GM18907 (cell line): ENCODE data around the gene DPYD.
"Not testable (repeated sequence)": the region's sequence is repeated elsewhere in the genome, so short reads cannot be mapped to it uniquely, and the experiment has no call there.

Experiments
- ATAC-seq: cut with Tn5 transposase; IDR thresholded peaks from one replicate; pipeline ENCODE4 v1.9.1; 2021; ENCODE audit warnings: mild to moderate bottlenecking, moderate library complexity; ENCODE audit not compliant: unreplicated experiment

Gene DPYD

DNA sequence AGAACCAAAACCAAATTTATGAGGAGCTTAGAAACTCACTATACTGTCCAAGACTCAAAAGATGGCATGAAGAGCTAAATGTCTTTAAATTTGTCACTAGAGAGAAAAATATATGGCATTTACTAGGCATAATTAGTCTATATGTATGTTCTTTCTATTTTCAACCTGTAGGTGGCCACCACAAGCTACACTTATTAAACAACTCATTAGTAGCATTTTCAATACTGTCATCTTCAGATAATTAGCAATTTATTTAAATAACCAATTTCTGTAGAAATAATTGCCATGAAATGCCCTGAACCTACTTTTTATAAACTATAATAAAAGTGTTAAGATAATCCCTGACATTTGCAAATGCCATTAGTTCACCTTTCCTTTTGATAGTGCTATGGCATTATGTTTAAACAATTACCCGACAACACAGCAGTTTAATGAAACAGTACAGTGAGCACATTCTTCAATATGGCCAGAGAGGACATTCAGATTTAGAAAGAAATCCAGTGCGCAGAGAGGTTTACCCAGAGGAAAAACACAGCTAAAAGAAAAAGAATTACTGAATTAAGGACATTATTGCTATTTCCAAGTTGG is 676.8 kb downstream of the DPYD start:
- peak; percentile 69 for ATAC-seq

DNA sequence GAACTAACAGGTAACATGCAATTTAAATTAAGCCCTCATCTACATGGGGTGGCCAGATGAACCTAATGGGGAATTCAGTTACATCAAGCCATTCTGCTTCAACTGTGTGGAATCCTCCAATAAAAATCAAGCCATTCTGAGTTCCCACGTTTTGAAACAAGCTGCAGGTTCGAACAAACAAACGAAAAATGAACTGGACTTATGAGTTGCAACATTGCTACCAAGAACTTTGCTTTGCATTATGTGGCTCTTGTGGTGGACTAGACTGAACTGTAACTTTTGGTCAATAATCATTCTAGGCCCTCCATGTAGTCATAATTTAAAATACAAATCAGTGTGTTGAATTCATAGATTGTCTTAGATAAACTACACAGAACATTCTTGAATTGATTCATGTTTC is 682.0 kb downstream of the DPYD start:
- no peak for ATAC-seq

DNA sequence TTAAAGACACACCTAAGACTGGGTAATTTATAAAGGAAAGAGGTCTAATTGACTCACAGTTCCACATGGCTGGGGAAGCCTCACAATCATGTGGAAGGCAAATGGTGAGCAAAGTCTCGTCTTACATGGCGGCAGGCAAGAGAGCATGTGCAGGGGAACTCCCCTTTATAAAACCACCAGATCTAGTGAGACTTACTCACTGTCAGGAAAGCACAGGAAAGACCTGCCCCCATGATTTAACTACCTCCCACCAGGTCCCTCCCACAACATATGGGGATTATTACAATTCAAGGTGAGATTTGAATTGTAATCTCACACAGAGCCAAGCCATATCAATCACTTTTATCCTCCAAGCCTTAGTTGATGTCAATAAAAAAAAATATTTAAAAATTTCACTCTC is 689.5 kb downstream of the DPYD start:
- ATAC-seq: not testable (repeated sequence)

DNA sequence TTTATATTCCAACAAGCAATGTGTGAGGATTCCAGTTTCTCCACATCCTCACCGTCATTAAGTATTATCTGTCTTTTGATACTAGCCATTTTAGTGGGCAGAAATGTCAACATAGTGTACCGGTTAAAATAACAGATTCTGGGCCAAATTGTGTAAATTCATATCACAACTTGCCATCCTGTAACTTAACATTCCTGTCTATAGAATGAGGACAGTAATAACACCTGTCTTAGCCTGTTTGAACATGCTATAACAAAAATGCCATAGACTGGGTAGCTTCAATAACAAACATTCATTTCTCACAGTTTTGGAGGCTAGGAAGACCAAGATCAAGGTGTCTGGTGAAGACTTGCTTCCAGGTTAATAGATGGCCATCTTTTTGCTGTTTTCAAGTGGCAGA is 708.2 kb downstream of the DPYD start:
- ATAC-seq: no peak

DNA sequence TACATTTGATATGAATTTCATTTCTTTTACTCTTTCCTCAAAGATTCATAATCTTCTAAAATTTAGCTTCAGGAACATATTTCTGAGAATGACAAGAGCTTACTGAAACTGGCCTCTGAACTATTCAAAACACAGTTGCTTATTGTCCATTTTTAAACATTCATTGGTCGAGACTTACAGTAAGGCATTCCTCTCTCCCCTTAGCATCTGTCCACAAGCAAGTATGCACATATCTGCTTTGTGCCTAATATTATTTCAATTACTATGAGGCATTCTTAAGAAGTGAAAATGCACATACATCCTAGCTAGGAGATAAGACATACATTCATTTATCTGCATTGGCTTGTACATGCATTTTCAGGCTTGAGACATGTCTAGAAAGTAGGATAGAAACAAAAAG is 710.5 kb downstream of the DPYD start:
- ATAC-seq: no peak

DNA sequence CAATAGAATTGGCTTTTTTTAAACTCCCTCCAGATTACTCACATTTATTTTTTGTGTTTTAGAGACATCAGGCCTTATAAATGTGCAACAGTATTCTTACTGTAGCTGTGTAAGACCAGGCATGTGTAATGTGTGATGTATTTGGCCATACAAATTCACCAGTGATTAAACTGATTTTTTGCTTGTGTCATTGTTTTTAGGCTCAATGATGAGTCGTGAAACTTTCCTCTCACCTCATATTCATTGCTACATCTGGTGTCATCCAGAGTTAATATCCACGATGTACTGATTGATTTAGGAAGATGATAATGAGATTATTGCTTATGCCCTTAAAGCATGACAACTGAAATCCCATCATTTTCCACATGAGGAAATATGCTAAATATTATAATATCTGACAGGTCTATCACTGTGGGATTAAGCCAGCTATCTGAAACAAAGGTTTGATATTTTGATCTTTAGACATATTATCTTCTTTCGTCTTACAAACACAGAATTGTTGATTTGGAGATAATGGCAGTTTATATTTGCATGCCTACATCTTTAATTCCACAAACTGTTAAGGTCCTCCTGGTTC is 711.4 kb downstream of the DPYD start:
- ATAC-seq: no peak

DNA sequence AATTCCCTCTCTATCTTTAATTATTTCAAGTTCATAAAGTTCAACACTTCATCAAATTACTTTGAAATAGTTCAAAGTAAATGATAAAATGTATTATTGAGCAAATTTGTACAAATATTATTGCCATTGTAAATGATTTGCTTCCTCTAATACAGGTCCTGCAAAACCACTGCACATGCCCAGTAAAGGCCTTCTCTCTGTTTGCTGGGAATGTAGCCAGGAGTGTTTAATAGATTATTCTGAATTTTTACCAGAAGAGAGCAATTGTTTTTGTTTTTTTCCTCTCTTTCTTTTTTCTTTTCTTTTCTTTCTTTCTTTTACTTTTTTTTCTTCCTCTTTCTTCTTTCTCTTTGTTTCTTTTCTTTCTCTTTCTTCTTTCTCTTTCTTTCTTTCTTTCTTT is 713.0 kb downstream of the DPYD start:
- ATAC-seq: no peak

DNA sequence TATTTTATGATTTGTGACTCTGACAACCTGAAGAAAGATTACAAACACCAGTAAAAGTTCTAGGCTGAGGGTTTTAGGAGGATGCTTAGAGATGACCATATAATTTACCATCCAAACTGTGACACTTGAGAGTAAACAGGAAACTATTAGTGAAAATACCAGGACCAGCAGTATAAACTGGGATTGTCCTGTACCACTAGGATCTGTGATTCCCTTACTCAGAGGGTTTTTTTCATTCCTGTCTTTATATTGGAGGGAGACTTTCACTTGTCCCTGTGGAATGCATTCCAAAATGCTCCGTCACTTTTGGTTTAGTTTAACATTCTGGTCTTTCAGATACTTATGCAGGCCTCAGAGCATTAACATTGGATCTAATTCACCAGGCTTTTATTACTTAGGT is 716.4 kb downstream of the DPYD start:
- no peak for ATAC-seq

DNA sequence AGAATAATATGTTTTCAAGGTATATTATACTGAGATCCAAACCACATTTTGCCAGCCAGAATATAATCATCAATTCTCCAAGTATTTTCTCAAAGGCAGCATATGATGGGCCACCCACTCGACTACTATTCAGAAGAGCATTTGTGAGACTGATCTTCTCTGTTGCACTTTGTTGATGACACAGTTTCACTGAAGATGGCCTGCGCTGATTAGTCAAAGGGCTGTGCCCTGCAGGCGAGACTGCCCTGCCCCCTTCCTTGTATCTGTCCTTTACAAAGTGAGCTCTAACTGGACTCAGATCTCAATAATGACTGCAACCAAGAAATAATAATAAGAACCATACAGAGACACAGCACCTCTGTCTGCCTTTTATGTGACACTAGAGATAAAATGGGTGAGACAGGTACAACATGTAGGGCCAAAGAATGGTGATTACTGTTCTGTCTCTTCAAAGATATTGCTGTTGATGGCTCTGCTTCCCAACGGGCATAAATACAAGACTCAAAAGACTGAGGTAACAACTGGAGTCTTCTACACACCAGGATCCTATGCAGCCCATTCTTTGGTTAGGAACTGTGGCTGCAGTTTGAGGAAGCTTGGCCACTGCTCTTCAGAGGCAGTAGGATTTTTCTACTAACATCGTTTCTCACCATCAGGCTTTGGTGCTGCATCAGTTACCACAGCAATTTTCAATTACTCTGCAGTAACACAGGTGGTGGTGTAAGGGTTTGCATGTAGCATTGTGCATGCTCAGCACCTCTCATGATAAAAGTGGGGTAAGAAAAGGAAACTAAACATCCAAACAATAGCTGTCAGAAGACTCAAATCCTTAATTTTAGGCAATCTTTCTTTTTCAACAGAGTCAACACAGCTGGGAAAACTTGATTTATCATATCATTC is 718.1 kb downstream of the DPYD start:
- no peak for ATAC-seq

DNA sequence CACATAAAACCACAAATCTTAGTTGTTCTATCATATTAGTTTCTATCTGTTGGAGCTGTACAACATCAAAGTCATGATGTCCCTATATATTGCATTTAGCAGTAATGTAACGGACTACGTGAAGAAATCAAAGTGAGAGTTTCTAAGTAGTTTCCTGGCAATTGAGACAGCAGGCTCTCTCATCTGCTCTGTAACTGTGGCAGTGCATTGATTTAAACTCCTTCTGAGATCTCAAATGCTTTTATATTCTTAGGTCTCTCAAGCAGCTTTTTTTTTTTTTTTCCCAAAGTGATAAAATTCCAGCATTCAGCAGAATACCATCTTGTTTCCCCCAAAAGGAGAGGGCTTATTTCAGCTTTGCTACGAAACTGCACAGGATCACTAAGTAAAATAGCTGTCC is 719.2 kb downstream of the DPYD start:
- no peak for ATAC-seq

DNA sequence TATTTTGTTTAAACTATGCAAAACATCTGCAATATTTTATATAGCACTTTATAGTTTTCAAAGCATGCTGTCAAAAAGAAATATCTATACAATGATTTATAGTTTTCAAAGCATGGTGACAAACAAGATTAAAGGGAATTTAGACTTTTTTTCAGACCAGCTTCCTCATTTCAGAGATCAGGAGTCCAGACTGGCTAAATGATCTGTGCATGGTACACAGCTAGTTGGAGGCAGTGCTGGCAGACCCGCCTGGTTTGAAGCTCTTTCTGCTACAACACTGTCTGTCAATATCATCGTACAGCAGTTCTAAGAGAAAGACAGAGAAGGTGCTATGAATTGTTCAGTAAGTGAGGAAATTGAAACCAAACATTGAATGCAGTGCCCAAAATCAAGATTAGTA is 720.2 kb downstream of the DPYD start:
- ATAC-seq: no peak

DNA sequence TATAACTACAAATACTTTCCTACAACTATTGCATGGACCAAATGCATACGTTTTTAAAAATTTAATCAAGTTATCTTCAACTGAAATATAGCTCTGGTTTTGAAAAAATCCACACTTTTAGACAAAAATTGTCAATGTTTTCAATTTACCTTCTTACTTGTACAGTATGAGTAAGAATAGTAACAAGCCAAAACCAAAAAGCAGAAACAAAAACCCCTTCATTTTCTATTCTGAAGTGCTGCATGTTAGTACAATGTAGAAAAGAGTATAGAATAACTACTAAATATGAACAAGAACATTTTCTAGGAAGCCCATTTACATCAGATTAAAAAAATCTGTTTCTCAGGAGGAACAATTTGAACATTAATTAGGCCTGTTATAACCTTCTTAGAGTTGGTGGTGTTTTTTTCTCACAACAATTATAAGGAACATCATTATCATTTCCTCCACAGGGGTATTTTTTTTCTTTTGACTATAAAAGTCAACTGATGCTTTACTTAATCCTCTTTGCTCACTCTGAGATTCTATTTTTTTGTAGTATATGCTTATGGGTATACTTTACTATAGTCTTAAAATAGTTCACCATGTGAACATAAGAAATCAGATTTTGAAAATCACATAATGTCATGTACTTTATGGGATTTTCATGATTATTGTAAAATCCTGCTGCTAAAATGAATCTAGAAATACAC is 723.9 kb downstream of the DPYD start:
- no peak for ATAC-seq

DNA sequence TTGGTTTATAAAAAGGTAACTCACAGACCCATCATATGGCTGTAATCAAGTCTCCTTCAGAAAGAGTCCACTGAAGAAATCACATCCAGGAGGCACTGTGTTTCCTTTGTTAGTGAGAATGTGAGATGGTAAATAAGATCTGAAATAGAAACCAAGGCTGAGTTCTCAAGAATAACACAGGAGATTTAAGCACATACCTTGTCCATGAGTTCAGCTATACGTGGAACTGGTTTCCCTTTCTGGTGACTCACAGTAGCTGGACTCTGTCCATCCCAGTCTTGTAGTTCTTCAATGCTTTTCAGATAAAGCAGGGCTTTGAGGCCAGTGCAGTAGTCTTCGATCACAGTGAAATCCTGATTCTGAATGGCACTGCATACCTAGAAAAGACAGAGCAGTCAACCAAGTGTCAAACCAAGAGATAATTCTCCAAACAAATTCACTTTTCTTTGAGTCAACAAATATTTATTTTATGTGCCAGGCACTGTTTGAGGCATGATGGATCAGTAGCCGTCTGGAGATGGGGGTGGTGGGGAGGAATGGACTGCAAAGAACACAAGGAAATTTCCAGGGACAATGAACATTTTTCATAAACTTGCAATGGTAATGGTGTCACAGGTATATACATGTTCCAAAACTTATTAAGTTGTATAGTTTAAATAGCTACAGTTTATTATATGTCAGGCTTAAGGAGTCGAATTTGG is 727.8 kb downstream of the DPYD start:
- no peak for ATAC-seq

DNA sequence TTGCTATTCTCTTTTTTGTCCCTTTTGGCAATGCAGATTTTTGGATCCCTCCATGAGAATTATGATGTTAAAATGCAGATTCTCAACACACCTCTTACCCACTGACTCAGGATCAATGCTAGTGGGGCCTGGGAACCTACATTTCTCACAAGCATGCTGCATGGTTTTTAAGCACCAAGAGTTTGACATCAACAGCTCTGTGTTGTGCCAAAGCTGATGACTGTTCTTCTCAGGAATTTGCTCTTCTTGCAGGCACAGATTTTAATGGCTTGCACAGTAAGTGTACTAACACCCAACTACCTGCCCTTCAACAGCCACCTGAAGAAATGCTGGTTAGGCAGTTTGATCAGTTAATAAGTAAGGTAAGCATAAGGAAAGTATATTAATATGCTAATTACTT is 730.5 kb downstream of the DPYD start:
- ATAC-seq: no peak

DNA sequence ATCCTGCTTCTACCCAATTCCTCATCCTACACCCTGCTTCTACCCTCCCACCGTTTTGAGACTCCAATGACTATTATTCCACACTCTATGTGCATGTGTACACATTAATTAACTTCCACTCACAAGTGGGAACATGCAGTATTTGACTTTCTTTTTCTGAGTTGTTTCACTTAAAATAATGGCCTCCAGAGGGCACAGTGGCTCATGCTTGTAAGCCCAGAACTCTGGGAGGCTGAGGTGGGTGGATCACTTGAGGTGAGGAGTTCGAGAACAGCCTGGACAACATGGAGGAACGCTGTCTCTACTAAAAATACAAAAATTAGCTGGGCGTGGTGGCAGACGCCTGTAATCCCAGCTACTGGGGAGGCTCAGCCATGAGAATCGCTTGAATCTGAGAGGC is 734.5 kb downstream of the DPYD start:
- no peak for ATAC-seq

DNA sequence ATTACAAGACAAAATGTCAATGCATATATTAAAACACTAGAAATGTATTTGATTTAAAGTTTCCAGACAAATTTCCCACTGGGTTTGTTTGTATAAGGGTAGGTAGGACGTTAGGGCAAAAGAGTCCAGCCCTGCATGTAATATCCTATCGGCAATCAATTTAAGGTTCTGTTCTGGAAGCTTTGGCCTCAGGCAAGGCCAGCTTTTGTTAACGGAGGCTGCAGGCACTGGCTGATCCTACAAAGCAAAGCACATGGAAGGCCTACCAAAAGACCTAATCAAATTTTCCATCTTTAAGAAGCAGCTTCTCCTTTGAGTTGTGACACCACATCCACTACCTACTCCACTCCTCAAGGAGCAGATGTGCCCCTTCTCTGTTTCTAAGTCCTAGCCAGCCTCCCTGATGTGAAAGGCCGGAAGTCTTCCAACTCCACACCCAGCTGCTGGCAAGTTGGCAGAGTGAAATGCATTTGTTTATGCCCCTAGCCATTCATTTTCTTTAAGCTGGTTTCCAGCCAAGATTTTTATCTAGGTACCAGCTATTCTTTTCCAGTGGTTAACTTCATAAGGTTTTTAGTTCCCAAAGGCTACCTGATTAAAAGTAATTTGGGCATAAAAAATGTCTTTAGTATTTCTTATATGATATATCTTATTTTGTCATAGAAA is 746.7 kb downstream of the DPYD start:
- ATAC-seq: no peak

DNA sequence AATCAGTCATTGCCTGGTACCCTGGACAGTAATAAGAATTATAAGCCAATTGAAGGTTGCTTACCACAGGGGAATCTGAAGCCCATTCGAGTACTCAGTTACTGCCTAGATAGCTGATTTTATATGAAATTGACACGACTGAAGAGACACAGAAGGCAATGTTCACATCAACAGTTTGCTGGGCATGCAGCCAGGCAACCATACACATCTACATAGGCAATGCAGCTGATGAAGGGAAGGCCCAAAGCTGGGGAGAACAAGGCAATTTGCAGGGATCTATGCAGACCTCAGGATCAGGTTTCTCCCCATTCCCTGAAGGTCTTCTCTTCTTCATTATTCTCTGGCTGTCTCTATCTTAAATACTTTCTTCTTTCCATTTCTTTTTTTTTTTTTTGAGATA is 750.5 kb downstream of the DPYD start:
- ATAC-seq: no peak

DNA sequence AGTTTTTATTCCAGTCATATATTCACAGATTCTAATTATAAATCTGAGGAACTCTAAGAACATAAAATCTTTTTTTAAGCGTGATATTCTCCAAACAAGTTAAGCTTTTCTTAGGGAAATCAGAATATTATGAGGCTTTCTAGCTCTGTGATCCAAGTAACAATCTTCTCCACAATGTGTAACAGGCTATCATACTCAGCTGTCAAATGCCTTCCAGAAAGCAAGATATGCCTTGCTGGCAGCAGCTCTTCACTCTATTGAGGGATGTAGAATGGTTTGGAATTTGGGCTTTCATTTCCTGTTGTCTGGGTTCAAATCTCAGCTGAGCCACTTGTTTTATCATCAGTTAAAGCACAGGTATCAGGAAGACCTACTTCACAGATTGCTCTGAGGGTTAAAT is 752.8 kb downstream of the DPYD start:
- no peak for ATAC-seq

DNA sequence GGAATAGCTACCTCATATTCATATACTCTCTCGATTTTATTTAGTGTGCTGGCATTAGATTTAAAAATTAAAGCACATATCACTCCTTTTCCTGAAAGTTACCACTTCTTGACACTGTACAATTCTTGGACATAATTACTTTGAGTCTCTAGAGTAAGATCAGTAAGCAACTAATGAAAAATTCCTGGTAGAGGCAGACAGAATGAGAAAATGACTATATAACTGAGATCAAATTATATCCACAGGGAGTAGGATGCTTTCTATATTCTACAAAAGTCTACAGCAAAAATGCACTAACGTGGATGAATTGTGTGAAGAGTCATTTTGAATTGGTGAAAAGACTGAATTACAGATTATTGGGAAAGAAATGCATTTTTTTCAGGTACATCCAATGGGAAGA is 753.6 kb downstream of the DPYD start:
- ATAC-seq: no peak

DNA sequence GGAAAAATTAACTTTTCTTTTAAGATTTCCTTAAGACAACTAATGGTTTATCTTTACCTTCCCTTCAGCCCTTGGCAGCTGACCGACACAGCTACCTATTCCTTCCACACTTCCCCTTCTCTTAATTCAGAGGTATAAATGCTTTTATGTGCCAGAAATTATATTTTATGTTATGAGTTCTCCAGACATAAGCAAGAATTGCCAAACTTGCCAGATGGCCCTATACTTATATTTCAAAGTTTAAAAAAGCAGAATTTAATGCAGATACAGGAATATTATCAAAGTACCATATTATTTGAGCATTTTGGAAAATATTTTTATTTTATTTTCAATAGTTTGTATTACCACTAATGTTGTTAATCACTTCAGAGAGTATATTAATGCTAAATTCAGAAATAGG is 754.2 kb downstream of the DPYD start:
- ATAC-seq: no peak

DNA sequence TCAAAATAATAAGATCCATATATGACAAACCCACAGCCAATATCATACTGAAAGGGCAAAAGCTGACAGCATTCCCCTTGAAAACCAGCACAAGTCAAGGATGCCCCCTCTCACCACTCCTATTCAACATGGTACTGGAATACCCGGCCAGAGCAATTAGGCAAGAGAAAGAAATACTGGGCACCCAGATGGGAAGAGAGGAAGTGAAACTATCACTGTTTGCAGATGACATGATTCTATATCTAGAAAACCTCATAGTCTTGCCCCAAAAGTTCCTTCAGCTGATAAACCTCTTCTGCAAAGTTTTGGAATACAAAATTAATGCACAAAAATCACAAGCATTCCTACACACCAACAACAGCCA is 756.6 kb downstream of the DPYD start:
- no peak for ATAC-seq
